PC-9 (cell line): ENCODE measurements around the gene ALKBH2. TPM values are rescaled to one million over a fixed set of nuclear protein-coding genes. Genes with fewer than 3 reads are reported as not detected.
A peak's percentile ranks its signal among the peaks of the same experiment; 100 is the strongest.

Experiments used
- BruUV-seq: library from RNA; stranded (reverse); fragments of 400-500 nt; replicated peaks from 2 replicates; lab custom pipeline; 2021; lab: Mats Ljungman, UMichigan
- CTCF ChIA-PET: fragments of 300-600 bp; sonication (Branson Sonifier 250); formaldehyde crosslinking; loops from one replicate; lab custom pipeline; 2022; ENCODE audit warnings: antibody characterized with exemption; lab: Charles Lee
- POLR2A ChIA-PET: fragments of 300-600 bp; sonication (Branson Sonifier 250); formaldehyde crosslinking; loops from one replicate; lab custom pipeline; 2022; ENCODE audit warnings: antibody characterized with exemption; ENCODE audit not compliant: unreplicated experiment; lab: Charles Lee
- DNase-seq, 2 experiments: peaks; one replicate each; pipeline versions ENCODE4 v3.0.0 to v3.0.0-alpha.2; 2015 to 2022; ENCODE audit warnings: mixed read lengths in 1 of 2
- H2AFZ ChIP-seq: fragments of 200-600 bp; sonication (generic); 2 replicates; pipeline ENCODE4 v1.8.1; 2017; ENCODE audit warnings: antibody characterized with exemption
- H3F3A ChIP-seq: fragments of 200-600 bp; sonication (generic); 2 replicates; pipeline ENCODE4 v1.8.1; 2017; ENCODE audit warnings: antibody characterized with exemption, mild to moderate bottlenecking, low read depth; ENCODE audit not compliant: insufficient read depth
- H3K27ac ChIP-seq: fragments of 200-600 bp; sonication (generic); 2 replicates; pipeline ENCODE4 v1.6.1; 2016; ENCODE audit warnings: mixed run types
- H3K27me3 ChIP-seq: fragments of 200-600 bp; sonication (generic); 2 replicates; pipeline ENCODE4 v1.6.1; 2016; ENCODE audit warnings: low read depth, mixed run types; ENCODE audit not compliant: insufficient read depth
- H3K36me3 ChIP-seq: fragments of 200-600 bp; sonication (generic); 2 replicates; pipeline ENCODE4 v1.6.1; 2016; ENCODE audit warnings: low read depth, mixed run types
- H3K4me1 ChIP-seq: fragments of 200-600 bp; sonication (generic); replicated peaks from 2 replicates; pipeline ENCODE4 v1.6.1; 2016; ENCODE audit warnings: mixed run types; ENCODE audit not compliant: insufficient read depth
- H3K4me2 ChIP-seq: fragments of 200-600 bp; sonication (generic); 2 replicates; pipeline ENCODE4 v1.6.1; 2017; ENCODE audit warnings: mixed run types
- H3K4me3 ChIP-seq: fragments of 200-600 bp; sonication (generic); 2 replicates; pipeline ENCODE4 v1.6.1; 2016; ENCODE audit warnings: mixed run types
- H3K79me2 ChIP-seq: fragments of 200-600 bp; sonication (generic); 2 replicates; pipeline ENCODE4 v1.6.1; 2017; ENCODE audit warnings: low read depth, mixed run types
- H3K9me2 ChIP-seq: fragments of 200-600 bp; sonication (generic); 2 replicates; pipeline ENCODE4 v1.8.1; 2017; ENCODE audit warnings: mild to moderate bottlenecking; ENCODE audit not compliant: insufficient read depth
- H3K9me3 ChIP-seq: fragments of 200-600 bp; sonication (generic); 2 replicates; pipeline ENCODE4 v1.8.1; 2016; ENCODE audit warnings: low read depth; ENCODE audit not compliant: insufficient read depth
- H4K20me1 ChIP-seq: fragments of 200-600 bp; sonication (generic); 2 replicates; pipeline ENCODE4 v1.8.1; 2017; ENCODE audit not compliant: insufficient read depth
- CTCF ChIP-seq: fragments of 200-600 bp; sonication (generic); conservative IDR thresholded peaks from 2 replicates; pipeline ENCODE4 v1.6.1; 2017; ENCODE audit warnings: mixed run types, antibody characterized with exemption, mild to moderate bottlenecking, moderate library complexity
- EZH2 ChIP-seq: fragments of 200-600 bp; sonication (generic); IDR thresholded peaks from 2 replicates; pipeline ENCODE4 v1.8.0; 2017; ENCODE audit warnings: antibody characterized with exemption, low read depth
- intact Hi-C: fragments of 100-400 bp; cut with micrococcal nuclease; formaldehyde crosslinking; loops from one replicate; pipeline ENCODE4 v1.10.0; 2022; ENCODE audit not compliant: unreplicated experiment
- total RNA-seq: library from RNA; stranded (reverse); gene quantifications from 2 replicates; pipeline ENCODE4 v1.2.3, GENCODE V29; 2021

ALKBH2 gene
- total RNA-seq, 1 experiment from 2014 or later, result 14.9 TPM

GRCh38 chr12:109102491-109102890 is 9.2 kb upstream of the ALKBH2 start:
- no peaks in the 10 kb centered on the region for H3K27me3 ChIP-seq
- POLR2A ChIA-PET, result no interaction called here
- H2AFZ ChIP-seq, result no peak overlapping the region
- intact Hi-C loops, result no loop called here
- H3F3A ChIP-seq, result no peaks in the 10 kb centered on the region
- peaks cover 9% of the 10 kb centered on the region for H3K4me1 ChIP-seq
- no peak overlapping the region for H3K4me2 ChIP-seq
- H3K4me3 ChIP-seq, result no peak overlapping the region
- H3K79me2 ChIP-seq, result peaks cover 6% of the 10 kb centered on the region; the same call in 1 of the 2 replicates
- peaks cover 8% of the 10 kb centered on the region; the same call in 1 of the 2 replicates for H3K36me3 ChIP-seq
- TF ChIP-seq CTCF (no peak), EZH2 (no peak)
- no peaks in the 10 kb centered on the region for H4K20me1 ChIP-seq
- DNase-seq, result no peak
- CTCF ChIA-PET, result interaction anchor here (0.6 kb wide), 1 partner anchor 10 kb away, joined by 3 read pairs; no protein-coding TSS in a partner anchor
- H3K9me3 ChIP-seq, result no peaks in the 10 kb centered on the region
- BruUV-seq, result no TSS peak
- H3K9me2 ChIP-seq, result no peaks in the 10 kb centered on the region
- no peak overlapping the region for H3K27ac ChIP-seq

- CTCF ChIA-PET, result interaction anchor here (0.6 kb wide), 1 partner anchor 23 kb away, joined by 4 read pairs; no protein-coding TSS in a partner anchor
- TF ChIP-seq CTCF, result no peak
- TF ChIP-seq EZH2, result no peak
Measured at GRCh38 chr12:109100741-109101140, 7.5 kb upstream of the ALKBH2 start.

GRCh38 chr12:109099431-109100020 is 6.3 kb upstream of the ALKBH2 start:
- peaks cover 6% of the 10 kb centered on the region; the same call in 1 of the 2 replicates for H3K36me3 ChIP-seq
- H3K79me2 ChIP-seq, result peaks cover 6% of the 10 kb centered on the region; the same call in 1 of the 2 replicates
- DNase-seq, result no peak
- peaks cover 12% of the 10 kb centered on the region for H3K4me1 ChIP-seq
- H3K4me2 ChIP-seq, result peak overlapping the region; percentile 74
- H3F3A ChIP-seq, result no peaks in the 10 kb centered on the region
- no peaks in the 10 kb centered on the region for H3K27me3 ChIP-seq
- peak overlapping the region; percentile 65; the same call in 1 of the 2 replicates for H3K4me3 ChIP-seq
- H2AFZ ChIP-seq, result no peak overlapping the region
- ChIA-PET POLR2A (no interaction called here), CTCF (no interaction called here)
- TF ChIP-seq EZH2 (no peak), CTCF (no peak)
- no peaks in the 10 kb centered on the region for H3K9me3 ChIP-seq
- BruUV-seq, result TSS peak; percentile 30
- no peak overlapping the region for H3K27ac ChIP-seq
- H4K20me1 ChIP-seq, result no peaks in the 10 kb centered on the region
- no peaks in the 10 kb centered on the region for H3K9me2 ChIP-seq
- intact Hi-C loops, result loop anchor here (5.0 to 10.0 kb wide), 2 partner anchors 288 to 1185 kb away; no protein-coding TSS in a partner anchor

More at GRCh38 chr12:109100741-109101140, 7.5 kb upstream of the ALKBH2 start:
- no peak for DNase-seq
- Histone ChIP-seq H3K9me2 (no peaks in the 10 kb centered on the region), H3K4me2 (no peak overlapping the region), H3F3A (no peaks in the 10 kb centered on the region), H3K27me3 (no peaks in the 10 kb centered on the region), H3K27ac (no peak overlapping the region), H4K20me1 (no peaks in the 10 kb centered on the region), H3K36me3 (peaks cover 8% of the 10 kb centered on the region; the same call in 1 of the 2 replicates), H3K4me1 (peaks cover 12% of the 10 kb centered on the region), H3K4me3 (no peak overlapping the region), H2AFZ (no peak overlapping the region), H3K9me3 (no peaks in the 10 kb centered on the region), H3K79me2 (peaks cover 6% of the 10 kb centered on the region; the same call in 1 of the 2 replicates)
- no TSS peak for BruUV-seq
- POLR2A ChIA-PET, result interaction anchor here (0.7 kb wide), 1 partner anchor 464 kb away, joined by 22 read pairs; no protein-coding TSS in a partner anchor
- intact Hi-C loops, result no loop called here
